ENCODE results near the gene ADIPOR1. TPM values are rescaled to one million over a fixed set of nuclear protein-coding genes. Genes with fewer than 3 reads are reported as not detected.

Gene ADIPOR1
- total RNA-seq, 2 donors from 2014 or later, result 124 to 141 TPM

DNA sequence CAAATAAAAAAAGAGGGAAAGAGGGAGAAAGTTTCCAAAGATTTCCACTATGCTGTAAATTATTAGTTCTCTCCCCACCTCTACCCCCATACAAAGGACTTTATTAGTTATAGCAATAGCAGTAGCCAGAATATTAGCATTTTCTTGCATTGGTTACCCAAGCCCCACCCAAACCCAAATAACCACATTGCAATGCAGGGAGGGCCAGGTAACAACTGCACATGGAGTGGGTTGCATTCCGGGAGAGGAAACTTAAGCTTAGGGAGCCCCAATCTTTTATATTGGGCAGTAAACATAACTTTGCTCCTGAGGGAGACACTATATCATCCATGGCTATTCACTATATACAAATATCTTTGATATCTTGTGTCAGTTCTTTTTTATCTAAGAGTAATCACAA, 6.0 kb downstream of the ADIPOR1 start:
- H3K36me3 ChIP-seq, result peaks cover 31% of the 10 kb centered on the region
- no peak for TF ChIP-seq CTCF (IDR thresholded peaks at IDR 0.05)

DNA sequence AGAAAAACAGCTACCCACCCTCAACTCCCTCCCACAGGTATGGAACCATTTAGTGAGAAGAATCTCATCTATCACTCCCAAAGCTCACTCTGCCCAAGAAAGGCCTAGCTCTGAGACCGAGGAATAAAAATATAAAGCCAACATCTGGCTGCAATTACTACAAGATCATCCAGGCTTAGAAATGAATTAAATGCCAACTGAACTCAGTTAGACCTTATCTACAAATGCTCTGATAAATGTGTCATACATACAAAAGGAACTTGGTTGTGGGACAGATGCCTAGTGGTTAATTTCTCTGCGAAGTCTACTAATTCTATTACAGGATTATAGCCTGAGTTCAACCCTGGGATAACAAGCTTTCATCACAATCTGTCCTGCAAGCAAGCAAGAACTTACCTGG, 6.7 kb downstream of the ADIPOR1 start:
- Histone ChIP-seq H3K27me3 (no peaks in the 10 kb centered on the region), H3K4me3 (no peak overlapping the region), H3K9me3 (no peaks in the 10 kb centered on the region), H3K4me1 (peaks cover 0 to 43% of the 10 kb centered on the region in 2 donors), H3K27ac (no peak overlapping the region), H3K36me3 (peaks cover 36% of the 10 kb centered on the region)
- TF ChIP-seq CTCF (IDR thresholded peaks at IDR 0.05), result no peak
- no peak for DNase-seq (ENCODE audit: low spot score)

More for the DNA sequence above, 6.0 kb downstream of the ADIPOR1 start:
- DNase-seq (ENCODE audit: low spot score), result no peak
- no peaks in the 10 kb centered on the region for H3K27me3 ChIP-seq
- no peak overlapping the region for H3K4me3 ChIP-seq
- peaks cover 0 to 49% of the 10 kb centered on the region in 2 donors for H3K4me1 ChIP-seq
- H3K27ac ChIP-seq, result peak overlapping the region in 1 of 2 donors; percentile 5
- H3K9me3 ChIP-seq, result no peaks in the 10 kb centered on the region

DNA sequence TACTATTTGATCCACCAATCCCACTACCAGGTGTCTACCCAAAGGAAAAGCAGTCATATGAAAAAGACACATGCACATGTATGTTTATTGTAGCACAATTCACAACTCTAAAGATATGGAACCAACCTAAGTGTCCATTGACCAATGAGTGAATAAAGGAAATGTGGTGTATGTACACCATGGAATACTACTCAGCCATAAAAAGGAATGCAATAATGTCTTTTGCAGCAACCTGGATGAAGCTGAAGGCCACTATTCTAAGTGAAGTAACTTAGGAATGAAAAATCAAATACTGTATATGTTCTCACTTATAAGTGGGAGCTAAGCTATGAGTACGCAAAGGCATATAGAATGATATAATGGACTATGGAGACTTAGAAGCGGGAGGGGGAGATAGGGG, 12.6 kb downstream of the ADIPOR1 start:
- H3K27ac ChIP-seq, result no peak overlapping the region
- no peaks in the 10 kb centered on the region for H3K27me3 ChIP-seq
- DNase-seq (ENCODE audit: low spot score), result no peak
- no peaks in the 10 kb centered on the region for H3K9me3 ChIP-seq
- TF ChIP-seq CTCF (IDR thresholded peaks at IDR 0.05), result no peak
- H3K4me1 ChIP-seq, result no peaks in the 10 kb centered on the region
- H3K36me3 ChIP-seq, result peaks cover 88% of the 10 kb centered on the region
- H3K4me3 ChIP-seq, result no peak overlapping the region

DNA sequence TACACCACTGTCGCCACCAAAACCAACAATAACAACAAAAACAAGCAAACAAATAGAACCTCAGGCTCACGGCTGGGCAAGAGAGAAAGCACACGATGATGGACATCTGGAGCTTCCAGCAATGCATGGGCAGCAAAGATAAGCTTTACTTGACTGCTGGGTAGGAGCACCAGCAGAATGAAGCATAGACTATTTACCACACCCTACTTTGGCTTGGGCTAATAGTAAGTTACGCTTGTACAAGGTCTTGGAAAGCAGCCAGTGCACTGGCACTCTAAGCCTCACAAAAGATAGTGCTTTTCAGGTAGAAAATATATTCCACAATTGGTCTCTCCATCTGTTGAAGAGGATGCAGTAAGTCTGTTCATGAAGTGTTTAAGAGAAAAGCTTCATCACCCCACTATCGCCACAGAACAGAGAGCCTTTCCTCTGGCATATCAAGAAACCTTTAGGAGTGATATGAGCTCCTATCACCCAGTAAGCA, 13.6 kb downstream of the ADIPOR1 start:
- H3K36me3 ChIP-seq, result peaks cover 81% of the 10 kb centered on the region

GRCh38 chr1:202942426-202942825, 15.7 kb downstream of the ADIPOR1 start:
- Histone ChIP-seq H3K27ac (no peak overlapping the region), H3K9me3 (no peaks in the 10 kb centered on the region), H3K27me3 (no peaks in the 10 kb centered on the region), H3K4me3 (no peak overlapping the region), H3K4me1 (no peaks in the 10 kb centered on the region), H3K36me3 (peaks cover 64% of the 10 kb centered on the region)
- no peak for TF ChIP-seq CTCF (IDR thresholded peaks at IDR 0.05)
- DNase-seq (ENCODE audit: low spot score), result no peak

More for the DNA sequence above, 13.6 kb downstream of the ADIPOR1 start:
- no peak for DNase-seq (ENCODE audit: low spot score)
- Histone ChIP-seq H3K9me3 (no peaks in the 10 kb centered on the region), H3K4me1 (no peaks in the 10 kb centered on the region), H3K27ac (no peak overlapping the region), H3K4me3 (no peak overlapping the region), H3K27me3 (no peaks in the 10 kb centered on the region)
- TF ChIP-seq CTCF (IDR thresholded peaks at IDR 0.05), result no peak

- Histone ChIP-seq H3K27ac (no peak overlapping the region), H3K9me3 (no peaks in the 10 kb centered on the region), H3K4me3 (no peak overlapping the region), H3K4me1 (no peaks in the 10 kb centered on the region), H3K27me3 (no peaks in the 10 kb centered on the region), H3K36me3 (peaks cover 58% of the 10 kb centered on the region)
- no peak for DNase-seq (ENCODE audit: low spot score)
- TF ChIP-seq CTCF (IDR thresholded peaks at IDR 0.05), result no peak
These were observed 16.7 kb downstream of the ADIPOR1 start for GRCh38 chr1:202941372-202941771.

Measured in right atrium auricular region (tissue), 2 donors.